HepG2 (cell line): ENCODE measurements around the gene RAB2B. TPM values are rescaled to one million over a fixed set of nuclear protein-coding genes. Genes with fewer than 3 reads are reported as not detected.
A peak's percentile ranks its signal among the peaks of the same experiment; 100 is the strongest.

ENCODE experiments used
- AGO1 ChIP-seq: fragments of 200-400 bp; formaldehyde crosslinking; IDR thresholded peaks from 2 replicates; pipeline ENCODE4 v1.6.1; 2017; ENCODE audit warnings: mild to moderate bottlenecking, low read depth, low read length, moderate library complexity; ENCODE audit not compliant: poor library complexity, severe bottlenecking
- GABPB1 ChIP-seq: IDR thresholded peaks from 2 replicates; pipeline ENCODE4 v1.6.1; 2016; ENCODE audit warnings: mild to moderate bottlenecking, missing genetic modification reagents, moderate library complexity, missing compliant biosample characterization
- GATAD1 ChIP-seq: IDR thresholded peaks from 2 replicates; pipeline ENCODE4 v1.6.1; 2016; ENCODE audit warnings: missing genetic modification reagents, missing compliant biosample characterization
- LRRFIP1 ChIP-seq: sonication (generic); formaldehyde crosslinking; conservative IDR thresholded peaks from 2 replicates; pipeline ENCODE4 v1.4.0; 2020; ENCODE audit warnings: missing genetic modification reagents
- MAFK ChIP-seq, 2 experiments: IDR thresholded peaks in 1 of 2; conservative IDR thresholded peaks in 1 of 2; 2 replicates each; pipeline ENCODE4 v1.6.1; 2011; ENCODE audit warnings: improper control_type of control experiment in 2 of 2, low read length in 2 of 2
- MEF2D ChIP-seq: sonication (generic); formaldehyde crosslinking; IDR thresholded peaks from 2 replicates; pipeline ENCODE4 v1.5.1; 2020; ENCODE audit warnings: mild to moderate bottlenecking, missing genetic modification reagents
- MLLT10 ChIP-seq: sonication (generic); formaldehyde crosslinking; IDR thresholded peaks from 2 replicates; pipeline ENCODE4 v1.4.0; 2020; ENCODE audit warnings: missing genetic modification reagents
- NR2C2 ChIP-seq: sonication (generic); formaldehyde crosslinking; IDR thresholded peaks from 2 replicates; pipeline ENCODE4 v1.4.0; 2020; ENCODE audit warnings: missing genetic modification reagents, mild to moderate bottlenecking, moderate library complexity, borderline replicate concordance
- RBM39 ChIP-seq: fragments of 200-400 bp; formaldehyde crosslinking; IDR thresholded peaks from one replicate; pipeline ENCODE4 v1.6.1; 2018; ENCODE audit warnings: antibody characterized with exemption, mild to moderate bottlenecking, low read depth, low read length; ENCODE audit not compliant: poor library complexity, severe bottlenecking
- RFXANK ChIP-seq: IDR thresholded peaks from 2 replicates; pipeline ENCODE4 v1.6.1; 2016
- SMAD9 ChIP-seq: sonication (generic); formaldehyde crosslinking; IDR thresholded peaks from 2 replicates; pipeline ENCODE4 v1.5.1; 2020; ENCODE audit warnings: mild to moderate bottlenecking, missing genetic modification reagents
- THAP11 ChIP-seq: IDR thresholded peaks from 2 replicates; pipeline ENCODE4 v1.6.1; 2016; ENCODE audit warnings: missing biosample characterization, missing genetic modification reagents
- ZBTB7A ChIP-seq: sonication (generic); formaldehyde crosslinking; IDR thresholded peaks from 2 replicates; pipeline ENCODE4 v1.8.0; 2022; ENCODE audit warnings: mild to moderate bottlenecking, missing genetic modification reagents
- ZNF274 ChIP-seq: sonication (generic); formaldehyde crosslinking; IDR thresholded peaks from 2 replicates; pipeline ENCODE4 v1.5.1; 2020; ENCODE audit warnings: mild to moderate bottlenecking, missing genetic modification reagents
- ZNF276 ChIP-seq: sonication (generic); formaldehyde crosslinking; IDR thresholded peaks from 2 replicates; pipeline ENCODE4 v1.4.0; 2020; ENCODE audit warnings: mild to moderate bottlenecking, low read depth, missing genetic modification reagents
- ZNF350 ChIP-seq: sonication (generic); formaldehyde crosslinking; IDR thresholded peaks from 2 replicates; pipeline ENCODE4 v1.4.0; 2020; ENCODE audit warnings: mild to moderate bottlenecking, low read depth, missing genetic modification reagents, borderline replicate concordance
- ZNF776 ChIP-seq: sonication (generic); formaldehyde crosslinking; IDR thresholded peaks from 2 replicates; pipeline ENCODE4 v1.4.0; 2020; ENCODE audit warnings: mild to moderate bottlenecking, missing genetic modification reagents
- polyA plus RNA-seq, 8 experiments: library from polyadenylated mRNA; depleted of rRNA in 3 of 8; stranded (reverse) in 7 of 8; unstranded in 1 of 8; fragments of >200 nt; fragmentation: Illumina TruSeq in 4 of 8; extraction: Trizol in 4 of 8; gene quantifications; 2 replicates each; pipeline versions ENCODE4 v1.2.1 to v1.2.3, GENCODE V29; 2011 to 2016; ENCODE audit warnings: low read depth in 4 of 8, missing spikeins in 1 of 8, mixed read lengths in 1 of 8; ENCODE audit not compliant: insufficient read depth in 1 of 8
- total RNA-seq, 5 experiments: library from RNA; depleted of rRNA; stranded (reverse); fragments of >200 nt; fragmentation: Illumina TruSeq; extraction: Trizol; gene quantifications; 2 replicates each; pipeline ENCODE4 v1.2.3, GENCODE V29; 2016; ENCODE audit warnings: low read depth in 1 of 5
- TF ChIP-seq, protein P1 (sequence below): sonication (generic); formaldehyde crosslinking; IDR thresholded peaks from 2 replicates; pipeline ENCODE4 v1.9.0; 2022; ENCODE audit warnings: missing genetic modification reagents, mild to moderate bottlenecking, borderline replicate concordance

The RAB2B gene
- total and polyA plus RNA-seq, 2 of the 13 experiments (the other 11 are each of a cell fraction or from before 2014, with no cell fraction given) = 36.0 to 60.6 TPM

DNA sequence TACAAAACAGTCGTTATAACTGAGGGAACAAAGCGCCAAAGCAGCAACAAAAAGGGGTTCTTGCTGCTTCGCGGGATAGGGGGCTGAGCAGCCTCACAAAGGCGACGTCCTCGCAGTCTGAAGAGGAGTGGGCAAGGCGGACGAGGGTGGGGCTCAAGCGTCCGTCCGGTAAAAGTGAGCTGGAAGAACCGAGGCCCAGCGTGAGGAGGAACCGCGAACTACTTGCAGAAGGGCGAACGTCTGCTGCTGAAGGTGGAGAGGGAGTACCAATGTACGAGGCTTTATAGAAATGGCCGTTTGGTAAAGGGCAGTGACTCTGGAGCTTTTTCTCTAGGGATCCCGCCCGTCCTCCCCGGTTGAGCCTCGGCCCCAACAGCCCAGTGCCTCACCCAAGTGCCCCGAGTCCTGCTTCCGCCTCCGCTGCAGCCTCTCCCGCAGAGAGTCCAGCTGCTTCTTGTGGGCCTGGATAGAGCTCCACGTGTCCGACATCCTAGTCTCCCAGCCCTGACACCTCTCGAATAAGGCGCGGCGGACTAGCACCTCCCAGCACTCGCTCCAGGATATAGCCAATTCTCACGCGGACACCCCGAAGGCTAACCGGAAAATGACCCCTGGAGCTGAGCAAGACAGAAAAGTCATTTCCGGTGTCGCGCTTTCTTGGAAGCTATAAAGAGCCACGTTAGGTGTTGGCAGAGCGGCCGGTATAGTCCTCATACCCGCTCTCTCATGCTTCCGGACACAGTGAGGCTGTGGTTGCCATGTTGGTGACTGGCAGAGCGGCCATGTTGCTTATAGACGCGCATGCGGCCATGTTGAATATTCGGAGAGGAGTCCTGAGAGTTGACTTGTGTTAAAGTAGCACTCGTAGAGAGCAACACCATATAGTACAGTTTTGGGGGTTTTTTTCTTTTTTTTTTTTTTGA lies 34.2 kb upstream of the RAB2B start, which contains the start of gene METTL3 (continued):
- TF ChIP-seq, protein P1, sequence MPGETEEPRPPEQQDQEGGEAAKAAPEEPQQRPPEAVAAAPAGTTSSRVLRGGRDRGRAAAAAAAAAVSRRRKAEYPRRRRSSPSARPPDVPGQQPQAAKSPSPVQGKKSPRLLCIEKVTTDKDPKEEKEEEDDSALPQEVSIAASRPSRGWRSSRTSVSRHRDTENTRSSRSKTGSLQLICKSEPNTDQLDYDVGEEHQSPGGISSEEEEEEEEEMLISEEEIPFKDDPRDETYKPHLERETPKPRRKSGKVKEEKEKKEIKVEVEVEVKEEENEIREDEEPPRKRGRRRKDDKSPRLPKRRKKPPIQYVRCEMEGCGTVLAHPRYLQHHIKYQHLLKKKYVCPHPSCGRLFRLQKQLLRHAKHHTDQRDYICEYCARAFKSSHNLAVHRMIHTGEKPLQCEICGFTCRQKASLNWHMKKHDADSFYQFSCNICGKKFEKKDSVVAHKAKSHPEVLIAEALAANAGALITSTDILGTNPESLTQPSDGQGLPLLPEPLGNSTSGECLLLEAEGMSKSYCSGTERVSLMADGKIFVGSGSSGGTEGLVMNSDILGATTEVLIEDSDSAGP = peak; percentile 91; the same call in 1 of the 2 replicates
- TF ChIP-seq ZNF274 = peak; percentile 98
- peak; percentile 96 for TF ChIP-seq ZNF350 (CRISPR knock-in tag)
- TF ChIP-seq ZBTB7A (CRISPR knock-in tag) = peak; percentile 84; the same call in 1 of the 2 replicates
- TF ChIP-seq SMAD9 (CRISPR knock-in tag) = peak; percentile 64; the same call in 1 of the 2 replicates
- no peak for TF ChIP-seq AGO1
- TF ChIP-seq MLLT10 (CRISPR knock-in tag) = no peak
- peak; percentile 99 for TF ChIP-seq GABPB1 (CRISPR knock-in tag)
- peak; percentile 97 for TF ChIP-seq THAP11 (CRISPR knock-in tag)
- peak; percentile 41 to 53 for TF ChIP-seq MAFK (conservative IDR thresholded peaks at IDR 0.05 in 1 of 2, IDR thresholded peaks at IDR 0.05 in 1 of 2; ENCODE audit: low read length in 2 of 2)
- peak; percentile 80 for TF ChIP-seq RBM39
- peak; percentile 86 for TF ChIP-seq RFXANK
- TF ChIP-seq LRRFIP1 (CRISPR knock-in tag) = no peak
- peak; percentile 99 for TF ChIP-seq NR2C2
- TF ChIP-seq ZNF276 = peak; percentile 84
- TF ChIP-seq ZNF776 (CRISPR knock-in tag) = peak; percentile 78; the same call in 1 of the 2 replicates
- peak; percentile 92 for TF ChIP-seq MEF2D (CRISPR knock-in tag)
- peak; percentile 95 for TF ChIP-seq GATAD1 (CRISPR knock-in tag)
